ENCODE data around the gene HCK. TPM values are rescaled to one million over a fixed set of nuclear protein-coding genes. Genes with fewer than 3 reads are reported as not detected.

HCK gene
- total and polyA plus RNA-seq, 2 experiments from 2014 or later, result not detected

- no peak overlapping the region for H3K27ac ChIP-seq
- peaks cover 74% of the 10 kb centered on the region for H3K27me3 ChIP-seq
- H3K9me3 ChIP-seq (ENCODE audit: low read depth), result no peaks in the 10 kb centered on the region
- no peaks in the 10 kb centered on the region for H3K36me3 ChIP-seq
- peaks cover 2% of the 10 kb centered on the region for H3K4me1 ChIP-seq (ENCODE audit: low read depth)
- no peak for TF ChIP-seq CTCF (IDR thresholded peaks at IDR 0.05; ENCODE audit: low read depth, low read length)
- DNase-seq (ENCODE audit: low read depth in 1 of 2, low spot score in 1 of 2), result no peak
- no peak overlapping the region for H3K4me3 ChIP-seq
Observed at GRCh38 chr20:32056708-32057483, 4.9 kb downstream of the HCK start.

GRCh38 chr20:32057656-32058184 lies 5.7 kb downstream of the HCK start:
- H3K27me3 ChIP-seq, result peaks cover 66% of the 10 kb centered on the region
- no peak for TF ChIP-seq CTCF (IDR thresholded peaks at IDR 0.05; ENCODE audit: low read depth, low read length)
- H3K36me3 ChIP-seq, result no peaks in the 10 kb centered on the region
- H3K4me1 ChIP-seq (ENCODE audit: low read depth), result no peaks in the 10 kb centered on the region
- H3K9me3 ChIP-seq (ENCODE audit: low read depth), result no peaks in the 10 kb centered on the region
- no peak for DNase-seq (ENCODE audit: low read depth in 1 of 2, low spot score in 1 of 2)
- H3K27ac ChIP-seq, result no peak overlapping the region
- no peak overlapping the region for H3K4me3 ChIP-seq

- no peaks in the 10 kb centered on the region for H3K9me3 ChIP-seq (ENCODE audit: low read depth)
- H3K27ac ChIP-seq, result no peak overlapping the region
- H3K36me3 ChIP-seq, result no peaks in the 10 kb centered on the region
- TF ChIP-seq CTCF (IDR thresholded peaks at IDR 0.05; ENCODE audit: low read depth, low read length), result no peak
- no peak overlapping the region for H3K4me3 ChIP-seq
- no peaks in the 10 kb centered on the region for H3K4me1 ChIP-seq (ENCODE audit: low read depth)
- peaks cover 51% of the 10 kb centered on the region for H3K27me3 ChIP-seq
- DNase-seq (ENCODE audit: low read depth in 1 of 2, low spot score in 1 of 2), result no peak
Observed at GRCh38 chr20:32059189-32059588, 7.1 kb downstream of the HCK start.

- no peak for DNase-seq (ENCODE audit: low read depth in 1 of 2, low spot score in 1 of 2)
- H3K27ac ChIP-seq, result no peak overlapping the region
- peaks cover 30% of the 10 kb centered on the region for H3K27me3 ChIP-seq
- no peak for TF ChIP-seq CTCF (IDR thresholded peaks at IDR 0.05; ENCODE audit: low read depth, low read length)
- H3K4me1 ChIP-seq (ENCODE audit: low read depth), result no peaks in the 10 kb centered on the region
- no peaks in the 10 kb centered on the region for H3K36me3 ChIP-seq
- no peaks in the 10 kb centered on the region for H3K9me3 ChIP-seq (ENCODE audit: low read depth)
- no peak overlapping the region for H3K4me3 ChIP-seq
Observed at GRCh38 chr20:32062776-32063170, 10.7 kb downstream of the HCK start.

- Histone ChIP-seq H3K36me3 (no peaks in the 10 kb centered on the region), H3K4me3 (no peak overlapping the region), H3K9me3 (ENCODE audit: low read depth) (no peaks in the 10 kb centered on the region), H3K27ac (no peak overlapping the region), H3K27me3 (peaks cover 21% of the 10 kb centered on the region), H3K4me1 (ENCODE audit: low read depth) (no peaks in the 10 kb centered on the region)
- no peak for DNase-seq (ENCODE audit: low read depth in 1 of 2, low spot score in 1 of 2)
- TF ChIP-seq CTCF (IDR thresholded peaks at IDR 0.05; ENCODE audit: low read depth, low read length), result no peak
Observed at GRCh38 chr20:32063695-32064094, 11.7 kb downstream of the HCK start.
